ENCODE data around the gene MT1H. TPM values are rescaled to one million over a fixed set of nuclear protein-coding genes. Genes with fewer than 3 reads are reported as not detected.

Gene MT1H
- total RNA-seq, 6 experiments from 2014 or later = not detected

DNA sequence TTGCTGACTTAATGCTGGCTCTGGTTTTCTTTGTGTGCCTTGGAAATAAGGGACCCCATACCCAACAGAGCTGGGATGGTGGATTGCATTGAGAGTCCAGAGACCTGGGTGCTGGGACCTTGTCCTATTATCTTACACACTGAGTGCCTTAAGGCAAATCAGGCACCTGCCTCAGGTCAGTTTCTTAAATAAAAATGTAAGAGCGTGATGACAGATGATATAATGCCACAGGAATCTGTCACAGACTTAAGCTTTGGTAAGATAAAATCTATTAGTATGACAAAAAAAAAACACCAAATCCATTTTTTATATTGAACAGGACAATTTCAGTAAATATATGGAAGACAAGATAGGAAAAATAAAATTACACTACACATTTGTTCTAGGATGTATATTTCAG lies 29.5 kb upstream of the MT1H start:
- Mint-ChIP-seq H3K9me3 (no peaks in the 10 kb centered on the region), H3K4me3 (no peak overlapping the region), H3K4me1 (ENCODE audit: low read depth) (peaks cover 21% of the 10 kb centered on the region), H3K27ac (no peak overlapping the region), H3K36me3 (ENCODE audit: low read depth) (no peaks in the 10 kb centered on the region; the same call in 1 of the 2 replicates), H3K27me3 (ENCODE audit: insufficient read depth) (peaks cover 77% of the 10 kb centered on the region)
- TF ChIP-seq, protein P1, sequence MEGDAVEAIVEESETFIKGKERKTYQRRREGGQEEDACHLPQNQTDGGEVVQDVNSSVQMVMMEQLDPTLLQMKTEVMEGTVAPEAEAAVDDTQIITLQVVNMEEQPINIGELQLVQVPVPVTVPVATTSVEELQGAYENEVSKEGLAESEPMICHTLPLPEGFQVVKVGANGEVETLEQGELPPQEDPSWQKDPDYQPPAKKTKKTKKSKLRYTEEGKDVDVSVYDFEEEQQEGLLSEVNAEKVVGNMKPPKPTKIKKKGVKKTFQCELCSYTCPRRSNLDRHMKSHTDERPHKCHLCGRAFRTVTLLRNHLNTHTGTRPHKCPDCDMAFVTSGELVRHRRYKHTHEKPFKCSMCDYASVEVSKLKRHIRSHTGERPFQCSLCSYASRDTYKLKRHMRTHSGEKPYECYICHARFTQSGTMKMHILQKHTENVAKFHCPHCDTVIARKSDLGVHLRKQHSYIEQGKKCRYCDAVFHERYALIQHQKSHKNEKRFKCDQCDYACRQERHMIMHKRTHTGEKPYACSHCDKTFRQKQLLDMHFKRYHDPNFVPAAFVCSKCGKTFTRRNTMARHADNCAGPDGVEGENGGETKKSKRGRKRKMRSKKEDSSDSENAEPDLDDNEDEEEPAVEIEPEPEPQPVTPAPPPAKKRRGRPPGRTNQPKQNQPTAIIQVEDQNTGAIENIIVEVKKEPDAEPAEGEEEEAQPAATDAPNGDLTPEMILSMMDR (IDR thresholded peaks at IDR 0.05) = no peak
- DNase-seq = no peak

GRCh38 chr16:56641166-56641565 lies 28.4 kb upstream of the MT1H start:
- Mint-ChIP-seq H3K27ac (no peak overlapping the region), H3K36me3 (ENCODE audit: low read depth) (no peaks in the 10 kb centered on the region), H3K9me3 (no peaks in the 10 kb centered on the region), H3K27me3 (ENCODE audit: insufficient read depth) (peaks cover 81% of the 10 kb centered on the region), H3K4me1 (ENCODE audit: low read depth) (peaks cover 20% of the 10 kb centered on the region), H3K4me3 (no peak overlapping the region)
- no peak for DNase-seq
- TF ChIP-seq, protein P1 (IDR thresholded peaks at IDR 0.05) = no peak

DNA sequence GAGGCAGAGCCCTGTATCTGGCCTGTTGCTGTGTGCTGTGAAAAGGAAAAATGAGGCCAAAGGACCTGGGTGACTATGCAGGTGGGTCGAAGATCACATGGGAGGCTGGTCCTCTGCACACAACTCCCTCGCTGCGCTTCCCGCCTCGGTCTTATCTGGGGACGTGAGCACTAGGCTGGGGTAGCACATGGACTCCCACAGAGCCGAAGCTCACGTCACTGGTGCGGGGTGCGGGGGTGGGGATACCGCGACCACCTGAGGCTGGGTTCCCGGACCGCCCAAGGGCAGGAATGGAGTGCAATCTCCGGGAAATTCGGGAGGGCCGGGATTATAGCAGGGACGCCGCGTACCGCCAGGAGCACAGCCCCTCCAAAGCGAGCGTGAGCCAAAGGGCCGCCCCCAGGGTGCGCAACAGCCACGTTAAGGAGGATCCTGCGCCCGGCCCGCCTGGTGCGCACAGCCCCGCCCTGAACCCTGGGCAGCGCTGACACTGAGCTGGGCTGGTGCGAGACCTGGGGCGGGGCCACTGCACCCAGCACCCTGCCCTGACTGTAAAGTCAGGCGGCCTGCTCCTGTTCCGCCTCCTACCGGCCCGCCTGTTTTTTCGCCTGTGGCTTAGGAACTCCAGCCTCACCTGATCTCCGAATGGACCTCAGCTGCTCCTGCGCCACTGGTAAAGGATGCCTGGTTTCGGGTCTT lies 26.4 kb upstream of the MT1H start:
- Mint-ChIP-seq H3K4me3 (peak overlapping the region; percentile 66), H3K9me3 (no peaks in the 10 kb centered on the region), H3K27me3 (ENCODE audit: insufficient read depth) (peaks cover 76% of the 10 kb centered on the region), H3K4me1 (ENCODE audit: low read depth) (peaks cover 13% of the 10 kb centered on the region), H3K36me3 (ENCODE audit: low read depth) (no peaks in the 10 kb centered on the region), H3K27ac (no peak overlapping the region)
- TF ChIP-seq, protein P1 (IDR thresholded peaks at IDR 0.05) = peak; percentile 52
- DNase-seq = peak; percentile 17

GRCh38 chr16:56643833-56644232 lies 25.8 kb upstream of the MT1H start:
- H3K4me1 Mint-ChIP-seq (ENCODE audit: low read depth) = peaks cover 13% of the 10 kb centered on the region
- no peaks in the 10 kb centered on the region for H3K9me3 Mint-ChIP-seq
- H3K27me3 Mint-ChIP-seq (ENCODE audit: insufficient read depth) = peaks cover 77% of the 10 kb centered on the region
- TF ChIP-seq, protein P1 (IDR thresholded peaks at IDR 0.05) = no peak
- H3K4me3 Mint-ChIP-seq = peak overlapping the region; percentile 66
- no peaks in the 10 kb centered on the region for H3K36me3 Mint-ChIP-seq (ENCODE audit: low read depth)
- H3K27ac Mint-ChIP-seq = no peak overlapping the region
- DNase-seq = no peak

- H3K9me3 Mint-ChIP-seq = no peaks in the 10 kb centered on the region
- peaks cover 70% of the 10 kb centered on the region for H3K27me3 Mint-ChIP-seq (ENCODE audit: insufficient read depth)
- H3K27ac Mint-ChIP-seq = no peak overlapping the region
- H3K4me3 Mint-ChIP-seq = no peak overlapping the region
- TF ChIP-seq, protein P1 (IDR thresholded peaks at IDR 0.05) = no peak
- H3K36me3 Mint-ChIP-seq (ENCODE audit: low read depth) = no peaks in the 10 kb centered on the region
- peaks cover 13% of the 10 kb centered on the region for H3K4me1 Mint-ChIP-seq (ENCODE audit: low read depth)
- DNase-seq = no peak
These were observed 24.3 kb upstream of the MT1H start for GRCh38 chr16:56645311-56645710.
